ENCODE data around the gene GNL2. TPM values are rescaled to one million over a fixed set of nuclear protein-coding genes. Genes with fewer than 3 reads are reported as not detected.
"Not testable (repeated sequence)": the region's sequence is repeated elsewhere in the genome, so short reads cannot be mapped to it uniquely, and the experiment has no call there.

Gene GNL2
- total and polyA plus RNA-seq, 4 donors, result 33.9 to 47.4 (median 40.9) TPM

DNA sequence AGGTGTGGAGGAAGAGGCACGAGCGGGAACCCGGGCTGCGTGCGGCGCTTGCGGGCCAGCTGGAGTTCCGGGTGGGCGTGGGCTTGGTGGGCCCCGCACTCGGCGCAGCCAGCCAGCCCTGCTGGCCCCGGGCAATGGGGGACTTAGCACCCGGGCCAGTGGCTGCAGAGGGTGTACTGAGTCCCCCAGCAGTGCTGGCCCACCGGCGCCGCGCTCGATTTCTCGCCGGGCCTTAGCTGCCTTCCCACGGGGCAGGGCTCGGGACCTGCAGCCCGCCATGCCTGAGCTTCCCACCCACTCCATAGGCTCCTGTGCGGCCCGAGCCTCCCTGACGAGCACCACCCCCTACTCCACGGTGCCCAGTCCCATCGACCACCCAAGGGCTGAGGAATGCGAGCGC is 77.5 kb downstream of the GNL2 start:
- intact Hi-C loops (cut with DNase I); H3K36me3 ChIP-seq (ENCODE audit: control insufficient read depth in 1 of 2, insufficient read depth in 2 of 2, low read length in 1 of 2); H3K27me3 ChIP-seq (ENCODE audit: control insufficient read depth in 1 of 2, insufficient read depth in 2 of 2, low read length in 1 of 2); H3K4me1 ChIP-seq (ENCODE audit: control insufficient read depth in 1 of 2, insufficient read depth in 2 of 2, low read length in 2 of 2); H3K9me3 ChIP-seq (ENCODE audit: control insufficient read depth, low read length); ATAC-seq (ENCODE audit: low FRiP score); H3K27ac ChIP-seq (ENCODE audit: low read depth in 1 of 2, low read length in 2 of 2); DNase-seq; H3K4me3 ChIP-seq (ENCODE audit: low read length in 2 of 2): not testable (repeated sequence)
- 94 to 95% methylated on average over 9 to 30 of the region's 31 CpGs for WGBS, 2 donors

DNA sequence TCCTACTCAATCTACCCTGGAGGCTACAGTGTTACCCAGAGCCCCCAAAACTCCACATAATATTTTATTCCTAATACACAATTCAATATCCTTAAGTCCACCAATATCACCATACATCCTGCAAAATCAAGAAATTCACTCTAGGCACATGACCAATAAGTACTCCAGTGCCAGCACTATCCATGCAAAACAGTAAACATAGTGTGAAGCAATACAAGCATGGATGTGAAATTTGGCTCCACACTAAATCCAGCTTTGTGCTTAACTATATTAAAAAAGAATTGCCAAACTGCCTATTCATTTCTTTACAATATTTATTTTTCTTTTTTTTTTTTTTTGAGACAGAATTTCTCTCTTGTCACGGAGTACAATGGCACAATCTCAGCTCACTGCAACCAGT is 78.2 kb downstream of the GNL2 start:
- WGBS, 2 donors, result 79 to 80% methylated on average over 1 of the region's 1 CpG
- Histone ChIP-seq H3K36me3 (ENCODE audit: control insufficient read depth in 1 of 2, insufficient read depth in 2 of 2, low read length in 1 of 2) (no peaks in the 10 kb centered on the region), H3K4me3 (ENCODE audit: low read length in 2 of 2) (no peak overlapping the region), H3K9me3 (ENCODE audit: control insufficient read depth, low read length) (no peaks in the 10 kb centered on the region), H3K27me3 (ENCODE audit: control insufficient read depth in 1 of 2, insufficient read depth in 2 of 2, low read length in 1 of 2) (no peaks in the 10 kb centered on the region), H3K4me1 (ENCODE audit: control insufficient read depth in 1 of 2, insufficient read depth in 2 of 2, low read length in 2 of 2) (no peaks in the 10 kb centered on the region), H3K27ac (ENCODE audit: low read depth in 1 of 2, low read length in 2 of 2) (no peak overlapping the region)
- DNase-seq, result no peak
- intact Hi-C loops (cut with DNase I), result no loop called here
- ATAC-seq (ENCODE audit: low FRiP score), result no peak

Other genes with a start within 250 kb of the GNL2 start
- gene ZC3H12A, start 121.4 kb downstream of the GNL2 start, total RNA-seq, result 10 to 100 TPM in 1 of 2 donors, 1 to 10 TPM in 1; 9.0 to 26.5 TPM
- gene ZC3H12A, start 121.4 kb downstream of the GNL2 start, polyA plus RNA-seq, result 10 to 100 TPM in 1 of 2 donors, 1 to 10 TPM in 1; 3.8 to 14.2 TPM
- gene MEAF6, start 81.2 kb downstream of the GNL2 start, total RNA-seq, result 10 to 100 TPM; 42.4 to 50.1 TPM
- 10 to 100 TPM; 50.7 to 54.1 TPM for gene MEAF6, start 81.2 kb downstream of the GNL2 start, polyA plus RNA-seq
- gene SNIP1, start 41.6 kb downstream of the GNL2 start, total RNA-seq, result 10 to 100 TPM; 16.0 to 20.3 TPM
- gene SNIP1, start 41.6 kb downstream of the GNL2 start, polyA plus RNA-seq, result 1 to 10 TPM; 4.8 to 6.1 TPM
- gene DNALI1, start 39.0 kb downstream of the GNL2 start, total RNA-seq, result 1 to 10 TPM; 5.1 to 6.2 TPM
- 10 to 100 TPM in 1 of 2 donors, 1 to 10 TPM in 1; 6.9 to 21.2 TPM for gene DNALI1, start 39.0 kb downstream of the GNL2 start, polyA plus RNA-seq
- 1 to 10 TPM in 1 of 2 donors, not detected in 1; 1.2 TPM for gene RSPO1, start 39.0 kb upstream of the GNL2 start, total RNA-seq
- under 1 TPM in 1 of 2 donors, not detected in 1; 0.63 TPM for gene RSPO1, start 39.0 kb upstream of the GNL2 start, polyA plus RNA-seq
- gene CDCA8, start 96.6 kb upstream of the GNL2 start, total RNA-seq, result 1 to 10 TPM in 1 of 2 donors, under 1 TPM in 1; 0.71 to 1.2 TPM
- gene CDCA8, start 96.6 kb upstream of the GNL2 start, polyA plus RNA-seq, result under 1 TPM; 0.56 to 0.88 TPM
- gene EPHA10, start 169.2 kb upstream of the GNL2 start, total RNA-seq, result under 1 TPM in 1 of 2 donors, not detected in 1; 0.12 TPM
- under 1 TPM; 0.05 to 0.25 TPM for gene EPHA10, start 169.2 kb upstream of the GNL2 start, polyA plus RNA-seq
- gene MANEAL, start 197.9 kb upstream of the GNL2 start, total RNA-seq, result 1 to 10 TPM; 1.2 to 1.9 TPM
- gene MANEAL, start 197.9 kb upstream of the GNL2 start, polyA plus RNA-seq, result 1 to 10 TPM in 1 of 2 donors, under 1 TPM in 1; 0.75 to 2.3 TPM
- 10 to 100 TPM; 34.0 to 35.0 TPM for gene C1orf122, start 211.9 kb upstream of the GNL2 start, total RNA-seq
- 100 to 1,000 TPM in 1 of 2 donors, 10 to 100 TPM in 1; 75.7 to 118 TPM for gene C1orf122, start 211.9 kb upstream of the GNL2 start, polyA plus RNA-seq
- gene YRDC, start 212.3 kb upstream of the GNL2 start, total RNA-seq, result 10 to 100 TPM; 10.2 to 12.2 TPM
- 10 to 100 TPM in 1 of 2 donors, 1 to 10 TPM in 1; 8.5 to 11.1 TPM for gene YRDC, start 212.3 kb upstream of the GNL2 start, polyA plus RNA-seq